HL-60 (cell line): ENCODE results near the gene SEC24B.

Experiments
- DNase-seq, 2 experiments: peaks; one replicate each; pipeline ENCODE4 v3.0.0-alpha.2; 2010 to 2020; ENCODE audit warnings: low read depth in 1 of 2, low spot score in 1 of 2
- H3K27ac ChIP-seq: fragments of 250-450 bp; sonication (Bioruptor Pico); replicated peaks from 2 replicates; pipeline ENCODE4 v1.5.1; 2020; ENCODE audit warnings: mild to moderate bottlenecking, moderate library complexity
- H3K27me3 ChIP-seq: fragments of 250-450 bp; sonication (Bioruptor Pico); 2 replicates; pipeline ENCODE4 v1.5.1; 2021; ENCODE audit warnings: mild to moderate bottlenecking, moderate library complexity; ENCODE audit not compliant: insufficient read depth, poor library complexity, severe bottlenecking
- H3K4me3 ChIP-seq: replicated peaks from 2 replicates; pipeline ENCODE4 v1.5.1; 2011; ENCODE audit warnings: mild to moderate bottlenecking, control low read depth, low read length; ENCODE audit not compliant: insufficient read depth
- GABPA ChIP-seq: IDR thresholded peaks from 2 replicates; pipeline ENCODE4 v1.6.1; 2012; ENCODE audit warnings: low read depth
- POLR2AphosphoS5 ChIP-seq: IDR thresholded peaks from 2 replicates; pipeline ENCODE4 v1.6.1; 2012; ENCODE audit warnings: low read depth
- REST ChIP-seq: IDR thresholded peaks from 2 replicates; pipeline ENCODE4 v1.6.1; 2012; ENCODE audit warnings: low read depth; ENCODE audit not compliant: insufficient replicate concordance
- SPI1 ChIP-seq: IDR thresholded peaks from 2 replicates; pipeline ENCODE4 v1.6.1; 2012; ENCODE audit warnings: low read depth, mild to moderate bottlenecking, borderline replicate concordance
- TF ChIP-seq, protein P1 (sequence below): IDR thresholded peaks from one replicate; pipeline ENCODE4 v1.5.1; 2011; ENCODE audit warnings: low read length, control low read depth, inconsistent platforms; ENCODE audit not compliant: insufficient read depth

The SEC24B gene

GRCh38 chr4:109389369-109390114 is 44.1 kb upstream of the SEC24B start:
- no peak overlapping the region for H3K27ac ChIP-seq

DNA sequence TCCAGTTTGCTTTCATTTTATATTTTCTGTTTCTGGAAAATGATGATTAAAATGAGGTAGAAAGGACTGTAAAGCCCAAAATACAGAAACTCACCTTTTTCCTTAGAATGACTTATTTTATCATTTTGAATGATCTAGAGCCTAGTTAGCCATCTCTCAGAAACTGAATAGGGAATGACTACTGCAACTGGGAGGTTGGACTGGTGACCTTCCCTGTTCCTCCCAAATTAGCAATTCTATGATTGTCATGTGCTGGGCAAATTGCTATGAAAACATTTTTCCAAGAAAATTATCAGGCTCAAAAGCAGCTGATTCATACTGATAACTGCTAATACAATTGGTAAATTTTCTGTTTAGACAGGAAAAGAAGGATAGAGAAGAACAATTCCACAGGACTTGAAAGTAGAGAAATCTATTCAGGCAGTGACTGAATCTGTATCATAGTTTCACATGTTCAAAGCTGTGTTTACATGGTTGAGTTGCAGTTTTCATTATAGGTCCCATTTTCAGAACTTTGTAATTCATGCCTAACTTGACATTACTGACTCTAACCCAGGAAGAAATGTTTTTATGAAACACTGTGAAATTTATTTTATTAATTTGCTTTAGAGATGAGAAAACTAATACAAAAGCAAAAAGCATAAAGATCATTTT is 43.4 kb upstream of the SEC24B start:
- Histone ChIP-seq H3K27me3 (no peaks in the 10 kb centered on the region), H3K4me3 (no peak overlapping the region), H3K27ac (no peak overlapping the region)
- no peak for DNase-seq
- no peak for TF ChIP-seq REST
- TF ChIP-seq SPI1 = no peak
- no peak for TF ChIP-seq GABPA
- TF ChIP-seq, protein P1, sequence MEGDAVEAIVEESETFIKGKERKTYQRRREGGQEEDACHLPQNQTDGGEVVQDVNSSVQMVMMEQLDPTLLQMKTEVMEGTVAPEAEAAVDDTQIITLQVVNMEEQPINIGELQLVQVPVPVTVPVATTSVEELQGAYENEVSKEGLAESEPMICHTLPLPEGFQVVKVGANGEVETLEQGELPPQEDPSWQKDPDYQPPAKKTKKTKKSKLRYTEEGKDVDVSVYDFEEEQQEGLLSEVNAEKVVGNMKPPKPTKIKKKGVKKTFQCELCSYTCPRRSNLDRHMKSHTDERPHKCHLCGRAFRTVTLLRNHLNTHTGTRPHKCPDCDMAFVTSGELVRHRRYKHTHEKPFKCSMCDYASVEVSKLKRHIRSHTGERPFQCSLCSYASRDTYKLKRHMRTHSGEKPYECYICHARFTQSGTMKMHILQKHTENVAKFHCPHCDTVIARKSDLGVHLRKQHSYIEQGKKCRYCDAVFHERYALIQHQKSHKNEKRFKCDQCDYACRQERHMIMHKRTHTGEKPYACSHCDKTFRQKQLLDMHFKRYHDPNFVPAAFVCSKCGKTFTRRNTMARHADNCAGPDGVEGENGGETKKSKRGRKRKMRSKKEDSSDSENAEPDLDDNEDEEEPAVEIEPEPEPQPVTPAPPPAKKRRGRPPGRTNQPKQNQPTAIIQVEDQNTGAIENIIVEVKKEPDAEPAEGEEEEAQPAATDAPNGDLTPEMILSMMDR = no peak
- no peak for TF ChIP-seq POLR2AphosphoS5

More at GRCh38 chr4:109389369-109390114, 44.1 kb upstream of the SEC24B start:
- Histone ChIP-seq H3K27me3 (no peaks in the 10 kb centered on the region), H3K4me3 (no peak overlapping the region)
- no peak for TF ChIP-seq POLR2AphosphoS5
- no peak for DNase-seq

DNA sequence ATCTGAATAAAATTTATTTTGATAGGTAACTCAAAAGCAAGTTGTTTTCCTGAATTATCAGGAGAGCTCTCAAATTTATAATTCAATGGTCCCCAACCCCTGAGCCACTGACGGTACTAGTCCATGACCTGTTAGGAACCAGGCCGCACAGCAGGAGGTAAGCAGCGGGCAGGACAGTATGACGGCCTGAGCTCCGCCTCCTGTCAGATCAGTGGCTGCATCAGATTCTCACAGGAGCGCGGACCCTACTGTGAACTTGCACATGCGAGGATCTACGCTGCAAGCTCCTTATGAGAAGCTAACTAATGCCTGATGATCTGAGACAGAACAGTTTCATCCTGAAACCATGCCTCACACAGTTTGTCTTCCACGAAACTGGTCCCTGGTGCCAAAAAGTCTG is 37.9 kb upstream of the SEC24B start:
- Histone ChIP-seq H3K27ac (no peak overlapping the region), H3K27me3 (peaks cover 5% of the 10 kb centered on the region), H3K4me3 (no peak overlapping the region)
- DNase-seq = no peak
- no peak for TF ChIP-seq GABPA
- TF ChIP-seq REST = no peak
- no peak for TF ChIP-seq SPI1
- no peak for TF ChIP-seq POLR2AphosphoS5
- TF ChIP-seq, protein P1 = no peak

DNA sequence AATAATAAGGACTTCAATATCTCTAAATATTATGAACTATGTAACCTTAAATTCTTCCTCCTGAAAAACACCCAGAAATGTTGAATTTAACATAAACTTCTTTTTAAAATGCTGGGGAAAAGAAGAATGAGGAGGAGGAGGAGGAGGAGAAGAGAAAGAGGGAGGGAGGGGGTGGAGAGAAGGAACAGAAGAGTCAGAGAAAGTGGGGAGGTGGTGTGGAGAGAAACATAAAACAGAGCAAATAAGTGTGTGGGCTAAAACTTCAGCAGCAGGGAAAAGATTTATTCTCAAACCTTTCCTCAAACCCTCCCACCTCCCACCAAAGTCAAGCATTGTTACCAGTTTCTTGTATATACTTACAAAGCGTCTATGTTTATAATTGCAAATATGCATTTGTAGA is 34.7 kb upstream of the SEC24B start:
- TF ChIP-seq REST (no peak), POLR2AphosphoS5 (no peak), GABPA (no peak), SPI1 (no peak)
- TF ChIP-seq, protein P1 = no peak
- H3K4me3 ChIP-seq = no peak overlapping the region
- H3K27ac ChIP-seq = no peak overlapping the region
- DNase-seq = no peak
- H3K27me3 ChIP-seq = peaks cover 7% of the 10 kb centered on the region
